AG08396 (cell line): ENCODE results near the gene ME3.
"Not testable (repeated sequence)": the region's sequence is repeated elsewhere in the genome, so short reads cannot be mapped to it uniquely, and the experiment has no call there.

ENCODE experiments used
- DNase-seq: peaks from one replicate; pipeline ENCODE4 v3.0.0; 2012; ENCODE audit warnings: low spot score, mixed read lengths

ME3 gene

DNA sequence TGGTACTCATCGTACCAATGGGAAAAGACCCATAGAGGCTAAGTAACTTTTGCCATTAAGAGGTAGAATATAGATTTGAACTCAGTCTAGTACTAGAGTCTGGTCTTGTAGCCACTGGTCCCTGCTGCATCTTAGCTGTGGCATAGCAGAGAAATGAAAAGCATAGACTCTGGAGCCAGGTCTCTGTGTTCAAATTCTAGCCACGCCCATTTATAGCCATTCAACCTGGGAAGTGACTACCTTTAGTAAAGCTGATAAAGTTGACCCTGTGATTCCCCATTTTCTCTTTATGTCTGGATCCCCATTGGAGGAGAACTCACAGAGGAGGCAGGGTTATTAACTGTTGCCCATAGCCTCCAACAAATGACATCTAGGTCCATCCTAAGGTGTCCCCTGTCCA is 113.6 kb downstream of the ME3 start:
- no peak for DNase-seq

DNA sequence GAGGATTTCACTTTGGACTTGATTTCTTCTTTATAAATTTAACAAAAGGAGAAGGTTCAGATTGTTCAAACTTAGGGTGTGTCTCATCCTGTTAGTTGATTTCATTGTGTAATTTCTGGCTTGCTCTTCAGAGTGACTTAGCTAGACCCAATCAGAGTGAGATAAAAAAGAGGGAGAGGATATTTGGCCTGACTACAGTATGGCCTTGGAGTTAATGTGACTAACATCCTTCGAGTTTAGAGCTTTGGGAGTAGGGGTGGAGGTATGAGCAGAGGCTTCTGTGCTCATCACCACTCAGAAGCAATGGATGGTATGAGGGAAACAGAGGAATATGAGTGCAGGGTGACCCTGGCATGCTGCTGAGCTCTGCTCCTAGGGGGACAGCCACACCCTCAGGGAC is 114.2 kb downstream of the ME3 start:
- no peak for DNase-seq

DNA sequence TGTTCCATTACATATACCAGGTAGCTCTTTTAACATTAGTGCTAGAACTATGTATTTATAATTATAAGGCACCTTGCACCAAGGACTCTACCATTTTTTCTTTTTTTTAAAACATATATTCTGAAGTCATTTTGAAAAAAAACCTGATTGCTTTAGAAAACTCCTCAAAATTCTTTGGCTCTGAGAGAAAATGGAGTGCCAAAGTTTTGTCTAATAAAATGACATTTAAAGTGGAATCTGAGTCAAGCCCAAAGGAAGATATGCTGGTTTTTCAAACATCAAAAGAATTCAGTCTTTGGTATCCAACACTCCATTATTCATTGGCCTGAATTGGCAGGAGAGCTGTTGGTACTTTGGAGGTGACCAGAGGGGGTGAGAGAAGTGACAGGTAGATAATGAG is 116.5 kb downstream of the ME3 start:
- DNase-seq: no peak

DNA sequence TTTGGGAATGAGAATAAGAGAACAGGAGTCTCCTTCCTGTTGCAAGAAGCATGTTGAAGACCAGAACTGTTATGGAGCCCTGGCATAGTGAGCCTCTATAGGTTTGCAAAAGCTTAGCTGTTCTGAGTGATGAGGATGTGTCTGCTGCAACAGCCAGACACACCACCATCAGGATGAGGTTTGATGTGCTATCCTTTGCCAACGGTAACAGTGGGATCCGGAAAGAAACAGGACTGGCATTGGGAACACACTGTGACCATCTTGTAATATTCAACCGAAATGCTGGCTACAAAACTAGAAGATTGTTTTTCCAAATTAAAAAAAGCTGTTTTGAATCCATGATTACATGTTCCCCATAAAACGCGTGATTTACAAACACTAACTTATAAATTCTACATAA is 117.0 kb downstream of the ME3 start:
- no peak for DNase-seq

GRCh38 chr11:86553265-86553664 is 119.2 kb downstream of the ME3 start:
- no peak for DNase-seq

DNA sequence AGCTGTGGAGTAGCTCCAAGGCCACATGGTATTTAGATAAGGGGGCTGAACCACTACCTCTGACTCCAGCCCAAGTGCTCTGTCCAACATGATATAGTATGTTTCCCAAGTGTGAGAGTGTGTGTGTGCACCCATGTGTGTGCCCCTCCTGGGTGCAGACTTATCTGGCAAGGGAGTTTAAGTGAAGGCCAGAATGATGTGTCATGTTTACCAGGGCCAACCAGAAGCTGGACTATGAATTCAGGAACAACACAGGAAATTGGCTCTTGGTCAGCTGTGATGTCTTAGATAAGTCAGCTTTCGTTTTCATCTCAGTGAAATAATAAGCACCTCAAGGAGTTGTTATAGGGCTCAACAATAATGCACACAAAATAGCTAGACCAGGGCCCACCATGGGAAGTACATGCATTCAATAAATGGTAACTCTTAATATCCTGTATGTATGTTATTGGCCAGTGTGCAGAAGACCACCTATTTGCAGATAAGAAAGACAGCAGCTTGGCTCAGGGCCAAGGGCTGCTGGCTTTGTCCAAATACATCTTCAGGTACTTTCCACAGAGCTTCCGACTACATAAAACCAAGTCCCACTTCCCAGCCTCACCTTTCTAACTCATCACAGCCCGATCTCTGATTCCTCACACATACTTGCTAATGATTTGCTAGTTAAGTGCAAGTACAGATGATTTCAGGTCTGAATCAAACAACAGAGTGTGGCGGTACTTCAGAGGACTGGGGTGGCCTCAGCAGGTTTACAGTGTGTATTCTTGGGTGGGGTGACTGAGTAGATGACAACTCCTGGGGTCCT is 120.9 kb downstream of the ME3 start:
- DNase-seq: peak; percentile 65

- DNase-seq: no peak
Measured at GRCh38 chr11:86550757-86551156, 121.7 kb downstream of the ME3 start.

DNA sequence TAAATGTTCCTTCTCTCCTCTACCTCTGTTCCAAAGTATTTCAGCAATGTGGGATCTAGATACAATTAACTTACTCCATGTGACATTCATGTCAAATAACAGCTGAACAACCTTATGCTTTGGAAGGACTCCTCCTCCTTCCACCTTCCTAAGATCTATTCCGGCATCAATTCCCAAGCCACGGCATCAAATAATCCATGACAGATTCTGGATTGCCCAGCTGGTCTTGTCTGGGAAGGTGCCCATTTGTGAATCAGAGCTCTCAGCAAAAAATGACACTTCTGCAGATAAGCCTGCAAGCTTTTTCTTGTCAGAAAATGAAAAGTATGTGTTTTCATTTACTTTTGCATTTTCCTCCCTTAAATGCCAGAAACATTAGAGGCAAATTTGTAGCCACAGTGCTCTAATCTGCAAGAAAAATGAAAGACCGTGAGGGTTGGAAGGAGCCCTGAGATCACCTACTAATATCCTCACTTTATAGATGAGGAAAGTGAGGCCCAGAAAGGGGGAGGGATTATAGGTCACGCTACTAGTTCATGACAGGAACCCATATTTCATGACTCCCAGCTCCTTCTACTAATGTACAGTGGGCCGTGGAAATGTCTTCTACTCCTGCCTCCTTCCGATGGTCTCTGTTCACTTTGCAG is 124.0 kb downstream of the ME3 start:
- DNase-seq: peak; percentile 45

- no peak for DNase-seq
Measured at GRCh38 chr11:86547727-86548126, 124.7 kb downstream of the ME3 start.

GRCh38 chr11:86541299-86541698 is 131.1 kb downstream of the ME3 start:
- DNase-seq: not testable (repeated sequence)

DNA sequence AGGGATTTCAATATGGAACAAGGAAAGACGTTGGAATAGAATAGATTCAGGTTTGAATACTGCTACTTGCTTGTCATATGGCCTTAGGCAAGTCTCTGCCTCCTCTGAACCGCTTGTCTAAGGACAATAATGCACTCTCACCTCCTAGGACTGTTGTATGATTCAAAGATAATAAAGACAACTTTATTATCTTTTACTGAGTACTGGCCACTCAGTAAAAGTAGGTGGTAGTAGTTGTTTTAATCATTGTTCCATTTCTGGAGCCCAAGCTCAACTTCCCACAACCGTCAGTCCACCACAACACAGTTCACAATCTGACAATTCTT is 134.2 kb downstream of the ME3 start:
- DNase-seq: no peak

GRCh38 chr11:86537541-86538222 is 134.7 kb downstream of the ME3 start:
- DNase-seq: no peak

GRCh38 chr11:86535773-86536172 is 136.6 kb downstream of the ME3 start:
- DNase-seq: no peak

GRCh38 chr11:86524620-86525352 is 147.6 kb downstream of the ME3 start:
- no peak for DNase-seq

DNA sequence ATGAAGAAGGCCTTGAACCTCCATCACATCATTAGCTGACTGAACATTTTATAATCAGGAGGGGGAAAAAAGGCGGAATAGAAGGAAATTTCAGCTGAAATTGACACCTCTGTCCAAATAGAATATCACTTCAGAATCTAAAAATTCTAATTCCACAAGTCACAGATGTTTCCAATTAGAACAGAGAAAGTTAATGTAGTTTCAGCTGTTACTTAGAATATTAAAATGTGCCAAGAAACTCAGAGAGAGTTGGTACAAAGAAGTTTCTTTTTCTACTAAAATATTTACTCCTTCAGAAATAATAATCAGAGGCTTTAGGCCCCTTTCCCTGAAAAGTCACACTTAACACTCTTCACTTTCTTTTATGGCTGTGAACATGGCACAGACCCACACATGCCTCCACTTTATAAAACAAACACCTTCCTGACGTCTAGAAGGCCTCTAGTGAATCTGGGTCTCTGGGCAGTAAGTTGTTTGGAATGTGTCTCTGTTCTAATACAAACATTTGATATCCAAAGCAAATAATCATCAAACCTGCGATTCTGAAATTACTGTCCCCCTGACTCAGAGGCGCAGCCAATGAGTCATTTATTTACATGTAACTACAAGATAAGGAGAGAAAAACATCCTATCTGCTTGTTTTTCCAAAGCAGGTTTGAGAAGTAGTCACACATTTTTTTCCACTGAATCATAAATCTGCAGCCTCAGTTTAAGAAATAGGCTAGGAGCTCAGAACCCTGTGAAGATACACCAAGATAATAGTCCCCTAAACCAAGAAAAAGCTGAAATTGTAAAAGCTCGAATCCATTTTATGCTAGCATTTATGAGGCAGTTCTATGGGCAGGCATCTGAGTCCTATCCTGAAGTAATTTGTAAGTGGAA is 148.4 kb downstream of the ME3 start:
- DNase-seq: peak; percentile 75

DNA sequence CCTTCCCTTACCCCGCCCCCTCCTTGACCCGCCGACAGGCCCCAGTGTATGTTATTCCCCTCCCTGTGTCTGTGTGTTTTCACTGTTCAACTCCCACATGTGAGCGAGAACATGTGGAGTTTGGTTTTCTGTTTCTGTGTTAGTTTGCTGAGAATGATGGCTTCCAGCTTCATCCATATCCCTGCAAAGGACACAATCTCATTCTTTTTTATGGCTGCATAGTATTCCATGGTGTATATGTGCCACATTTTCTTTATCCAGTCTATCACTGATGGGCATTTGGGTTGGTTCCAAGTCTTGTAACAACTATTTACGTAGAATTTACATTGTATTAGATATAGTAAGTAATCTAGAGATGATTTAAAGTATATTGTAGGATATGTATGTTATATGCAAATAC is 149.9 kb downstream of the ME3 start:
- DNase-seq: not testable (repeated sequence)

DNA sequence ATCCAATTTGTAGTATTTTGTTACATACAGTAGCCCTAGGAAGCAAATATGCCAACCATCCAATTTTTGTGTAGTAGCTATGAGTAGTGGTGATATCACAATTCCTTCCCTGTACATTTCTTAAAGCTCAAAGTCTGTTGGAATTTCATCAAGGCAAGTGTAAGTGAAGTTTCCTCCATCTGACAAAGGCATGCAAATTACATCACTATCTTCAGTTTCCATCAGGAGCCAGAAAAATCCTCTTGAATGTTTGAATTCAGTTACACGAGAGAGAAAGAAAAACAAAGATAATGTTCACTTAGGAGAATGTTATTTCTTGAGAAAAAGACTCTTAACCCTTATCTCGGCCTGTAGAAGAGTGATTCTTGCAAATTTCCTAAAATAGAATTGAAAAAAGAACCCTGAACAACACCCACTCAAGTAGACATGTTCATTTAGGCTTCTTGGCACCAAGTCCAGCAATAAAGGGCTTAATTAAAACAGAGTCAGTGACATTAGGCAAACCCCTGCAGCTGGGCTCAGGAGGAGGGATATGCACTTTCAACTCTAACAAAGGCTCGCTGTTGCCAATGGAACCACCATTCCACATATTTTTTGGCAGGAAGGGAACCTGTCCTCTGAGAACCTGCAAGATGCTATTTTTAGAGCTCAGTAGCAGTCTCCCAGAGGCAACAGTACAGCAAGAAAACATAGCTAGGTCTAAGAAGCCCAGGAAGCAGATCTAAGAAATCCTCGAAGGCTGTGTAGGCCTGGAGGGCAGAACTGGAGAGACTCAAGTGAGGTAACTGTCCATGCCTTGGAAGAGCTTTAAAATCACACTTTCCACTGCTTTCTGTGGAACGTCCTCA is 153.1 kb downstream of the ME3 start:
- peak; percentile 37 for DNase-seq

GRCh38 chr11:86518211-86518610 is 154.2 kb downstream of the ME3 start:
- no peak for DNase-seq

- no peak for DNase-seq
Measured at GRCh38 chr11:86517557-86517956, 154.9 kb downstream of the ME3 start.

DNA sequence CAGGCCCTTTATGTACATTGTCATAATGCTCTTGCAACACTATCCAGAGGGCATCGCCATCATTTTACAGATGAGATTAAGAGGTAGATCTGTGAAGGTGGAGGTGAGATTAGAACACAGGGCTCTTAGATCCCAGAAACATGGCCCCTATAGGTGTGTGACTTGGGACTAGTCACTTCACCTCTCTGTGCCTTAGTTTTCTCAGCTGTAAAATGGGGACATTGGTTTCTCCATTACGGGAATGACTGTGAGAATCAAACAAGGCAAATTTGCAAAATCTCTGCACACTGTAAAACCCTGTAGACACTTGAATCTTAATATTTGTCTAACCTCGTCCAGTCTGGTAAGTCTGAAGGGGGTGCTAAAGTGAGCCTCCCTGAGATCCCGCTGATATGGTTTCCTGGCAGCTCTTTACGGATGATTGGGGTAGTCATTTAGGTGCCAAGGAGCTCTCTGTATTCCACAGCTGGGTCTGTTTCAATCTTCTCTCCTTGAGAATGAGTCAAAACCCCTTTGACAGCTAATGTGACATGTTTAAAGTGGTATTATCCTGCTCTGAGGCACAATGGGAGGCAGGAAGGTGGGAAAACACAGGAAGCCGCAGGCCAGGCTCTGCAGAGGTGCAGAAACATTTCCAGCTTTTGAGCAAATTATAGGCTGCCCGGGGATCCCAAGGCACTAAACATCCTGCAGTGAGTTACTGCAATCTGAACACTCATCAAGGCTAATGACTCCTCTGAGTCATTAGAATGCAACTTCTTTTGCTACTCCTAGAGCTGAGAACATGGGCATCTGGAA is 156.9 kb downstream of the ME3 start:
- peak; percentile 76 for DNase-seq
